Left kidney (tissue), 2 donors: ENCODE data around the gene UBR1. TPM values are rescaled to one million over a fixed set of nuclear protein-coding genes. Genes with fewer than 3 reads are reported as not detected.
"Not testable (repeated sequence)": the region's sequence is repeated elsewhere in the genome, so short reads cannot be mapped to it uniquely, and the experiment has no call there.

Source experiments
- DNase-seq: peaks from one replicate; pipeline ENCODE4 v3.0.0-alpha.2; 2013
- polyA plus RNA-seq: library from polyadenylated mRNA; unstranded; fragments of 120-200 nt; gene quantifications from one replicate; pipeline ENCODE4 v1.2.1, GENCODE V29; 2013; ENCODE audit not compliant: insufficient read length

UBR1 gene
- polyA plus RNA-seq, 1 donor, result 29.4 TPM

DNA sequence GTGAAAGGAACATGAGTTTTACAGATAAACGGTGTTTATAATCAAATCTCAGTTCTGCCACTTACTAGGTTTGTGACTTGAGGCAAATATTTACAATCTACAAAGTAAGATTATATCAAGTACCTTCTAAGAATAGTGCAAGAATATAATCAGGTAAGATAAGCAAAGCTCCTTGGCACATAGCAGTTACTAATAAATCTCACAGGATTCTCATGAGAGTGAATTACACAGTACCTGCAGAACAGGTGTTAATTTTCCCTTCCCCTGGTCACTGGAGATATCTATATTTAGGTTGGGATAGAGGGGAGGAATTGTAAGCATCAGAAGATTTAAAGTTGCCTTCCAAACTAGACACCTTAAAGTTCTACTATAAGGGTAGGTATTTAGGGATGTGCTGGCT, 53.0 kb downstream of the UBR1 start:
- no peak for DNase-seq

DNA sequence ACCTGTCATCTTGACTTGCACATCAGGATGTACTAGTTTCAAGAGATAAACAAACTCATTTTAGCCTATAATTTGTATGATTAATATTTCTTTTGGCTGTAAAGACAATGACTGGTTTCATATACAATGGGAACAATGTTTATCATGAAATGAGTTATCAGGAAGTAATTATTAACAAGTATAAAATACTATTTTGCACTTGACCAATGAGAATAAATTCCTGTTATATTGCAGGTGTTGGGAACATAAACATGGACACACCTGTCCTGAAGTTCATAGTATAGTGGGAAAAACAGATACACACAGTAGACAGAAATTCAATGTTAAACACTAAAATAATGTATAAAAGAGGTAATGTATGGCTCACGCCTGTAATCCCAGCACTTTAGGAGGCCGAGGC, 56.9 kb downstream of the UBR1 start:
- DNase-seq, result no peak

DNA sequence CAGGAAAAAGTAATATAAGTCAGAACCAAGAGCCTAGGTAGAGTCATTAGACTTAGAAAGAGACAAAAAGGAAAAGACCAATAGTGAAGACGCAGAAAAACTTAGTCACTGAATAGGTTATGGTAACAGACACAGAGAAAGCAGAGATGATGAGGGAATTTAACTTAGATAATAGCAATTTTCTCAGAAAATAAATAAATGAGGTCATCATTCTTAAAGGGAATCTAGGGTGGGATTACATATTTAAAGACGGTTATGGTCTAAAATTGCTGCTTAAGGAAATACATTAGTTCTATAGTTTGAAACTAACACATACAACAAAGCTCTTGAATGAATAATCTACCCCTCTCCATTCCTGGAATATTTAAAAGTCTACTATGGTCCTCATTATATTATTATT, 59.4 kb downstream of the UBR1 start:
- no peak for DNase-seq

DNA sequence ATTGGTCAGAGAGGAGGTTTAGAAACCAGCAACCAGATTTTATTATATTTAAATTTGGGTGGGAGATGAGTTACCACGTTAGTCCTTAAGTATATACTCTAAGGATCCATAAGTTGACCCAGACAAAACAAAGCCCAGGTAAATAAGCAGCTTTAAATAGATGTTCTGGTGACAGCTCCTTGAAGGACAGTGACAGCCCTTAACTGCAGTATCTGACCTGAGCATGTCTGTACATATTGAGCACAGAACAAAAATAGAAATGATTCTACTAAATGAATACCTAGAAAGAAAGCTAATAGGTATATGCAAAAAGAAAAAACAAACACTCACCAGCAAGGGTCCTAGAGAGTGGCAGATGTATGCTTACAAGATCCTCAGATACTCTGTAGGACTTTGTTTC, 63.0 kb downstream of the UBR1 start:
- no peak for DNase-seq

DNA sequence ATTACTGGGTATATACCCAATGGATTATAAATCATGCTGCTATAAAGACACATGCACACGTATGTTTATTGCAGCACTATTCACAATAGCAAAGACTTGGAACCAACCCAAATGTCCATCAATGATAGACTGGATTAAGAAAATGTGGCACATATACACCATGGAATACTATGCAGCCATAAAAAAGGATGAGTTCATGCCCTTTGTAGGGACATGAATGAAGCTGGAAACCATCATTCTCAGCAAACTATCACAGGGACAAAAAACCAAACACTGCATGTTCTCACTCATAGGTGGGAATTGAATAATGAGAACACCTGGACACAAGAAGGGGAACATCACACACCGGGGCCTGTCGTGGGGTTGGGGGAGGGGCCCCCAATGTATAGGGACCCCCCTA, 64.8 kb downstream of the UBR1 start:
- DNase-seq, result not testable (repeated sequence)

DNA sequence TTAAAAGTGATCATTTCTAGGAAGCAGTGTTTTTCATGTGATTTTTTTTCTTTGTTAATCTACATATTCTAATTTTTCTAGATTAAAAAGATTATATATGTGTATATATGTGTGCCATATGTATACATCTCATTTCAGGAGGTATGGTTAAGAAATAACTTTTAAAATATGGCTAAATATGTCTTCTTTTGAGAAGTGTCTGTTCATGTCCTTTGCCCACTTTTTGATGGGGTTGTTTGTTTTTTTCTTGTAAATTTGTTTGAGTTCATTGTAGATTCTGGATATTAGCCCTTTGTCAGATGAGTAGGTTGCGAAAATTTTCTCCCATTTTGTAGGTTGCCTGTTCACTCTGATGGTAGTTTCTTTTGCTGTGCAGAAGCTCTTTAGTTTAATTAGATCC, 70.6 kb downstream of the UBR1 start:
- not testable (repeated sequence) for DNase-seq

DNA sequence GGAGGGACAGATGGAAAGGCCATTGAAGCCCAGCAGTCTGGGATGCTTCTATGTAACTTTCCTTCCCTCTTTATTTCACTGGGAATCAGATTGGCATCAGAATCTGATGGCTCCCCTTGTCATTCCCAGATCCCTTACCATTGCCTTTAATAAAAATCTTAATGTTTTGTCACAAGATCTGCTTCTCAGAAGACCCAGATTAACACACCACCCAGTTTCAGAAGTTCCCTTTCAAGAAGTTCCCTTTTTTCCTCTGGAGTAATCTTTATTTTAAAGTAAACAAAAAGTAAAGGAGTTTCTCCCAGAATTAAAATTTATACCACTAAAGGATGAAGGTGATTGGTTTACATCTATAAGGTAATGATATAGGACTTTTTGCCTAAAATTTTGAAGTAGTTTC, 76.4 kb downstream of the UBR1 start:
- no peak for DNase-seq

DNA sequence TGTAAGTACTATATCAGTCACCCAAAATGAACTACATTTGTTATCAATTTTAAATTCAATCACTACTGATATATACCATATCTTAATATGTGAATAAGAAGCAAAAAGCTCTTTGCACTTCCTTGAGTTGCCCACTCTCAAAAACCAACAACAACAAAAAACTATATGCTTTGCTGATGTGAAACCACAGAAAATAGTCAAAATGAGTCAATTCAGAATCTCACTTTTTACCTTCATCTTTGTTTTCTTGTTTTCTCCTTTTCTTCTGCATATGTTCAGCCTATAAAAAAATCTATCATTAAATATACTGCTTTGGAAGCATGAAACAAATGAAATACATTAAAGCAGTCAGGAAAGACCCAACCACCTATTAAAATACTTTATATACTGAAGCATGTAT, 80.7 kb downstream of the UBR1 start:
- DNase-seq, result no peak

DNA sequence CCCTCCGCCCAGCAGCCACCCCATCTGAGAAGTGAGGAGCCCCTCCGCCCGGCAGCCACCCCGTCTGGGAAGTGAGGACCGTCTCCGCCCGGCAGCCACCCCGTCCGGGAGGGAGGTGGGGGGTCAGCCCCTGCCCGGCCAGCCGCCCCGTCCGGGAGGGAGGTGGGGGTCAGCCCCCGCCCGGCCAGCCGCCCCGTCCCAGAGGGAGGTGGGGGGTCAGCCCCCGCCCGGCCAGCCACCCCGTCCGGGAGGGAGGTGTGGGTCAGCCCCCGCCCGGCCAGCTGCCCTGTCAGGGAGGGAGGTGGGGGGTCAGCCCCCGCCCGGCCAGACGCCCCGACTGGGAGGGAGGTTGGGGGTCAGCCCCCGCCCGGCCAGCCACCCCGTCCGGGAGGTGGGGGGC, 91.2 kb downstream of the UBR1 start:
- not testable (repeated sequence) for DNase-seq

DNA sequence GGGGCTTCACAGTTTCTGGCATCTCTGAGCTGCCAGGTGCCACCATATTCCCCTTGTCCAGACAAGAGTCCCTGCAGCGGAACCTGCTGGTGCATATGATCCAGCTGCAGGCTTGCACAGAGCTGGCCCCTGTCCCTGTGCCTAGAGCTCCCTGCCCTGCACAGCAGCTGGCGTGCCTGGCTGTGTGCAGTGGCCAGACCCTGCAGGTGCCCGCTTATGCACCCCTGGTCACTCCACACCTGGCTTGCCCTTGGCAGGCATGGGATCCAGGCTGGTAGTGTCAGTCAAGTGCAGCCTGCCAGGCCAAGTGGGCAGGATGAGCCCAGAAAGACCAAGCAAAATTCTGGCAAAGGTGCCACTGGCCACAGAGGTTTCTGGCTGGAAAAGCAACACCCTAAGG, 96.6 kb downstream of the UBR1 start:
- DNase-seq, result no peak

DNA sequence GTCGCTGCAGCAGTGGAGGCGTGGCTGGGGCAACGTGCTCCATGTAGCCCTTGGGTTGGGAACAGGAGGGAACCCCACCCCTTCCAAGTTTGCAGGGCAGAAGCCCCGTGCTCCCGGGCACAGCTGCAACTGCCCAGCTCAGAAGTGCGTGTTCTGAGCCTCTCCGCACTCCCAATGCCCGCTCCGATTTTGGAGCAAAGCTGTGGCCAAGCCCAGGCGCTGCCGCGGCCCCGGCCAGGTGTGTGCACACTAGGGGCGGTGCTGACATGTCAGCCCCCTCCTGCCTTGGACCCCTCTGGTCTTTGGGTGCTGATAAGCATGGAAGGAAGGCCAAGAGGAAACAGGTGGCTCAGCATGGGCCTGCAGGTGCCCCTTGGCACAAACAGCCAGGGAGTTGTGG, 97.7 kb downstream of the UBR1 start:
- DNase-seq, result no peak

DNA sequence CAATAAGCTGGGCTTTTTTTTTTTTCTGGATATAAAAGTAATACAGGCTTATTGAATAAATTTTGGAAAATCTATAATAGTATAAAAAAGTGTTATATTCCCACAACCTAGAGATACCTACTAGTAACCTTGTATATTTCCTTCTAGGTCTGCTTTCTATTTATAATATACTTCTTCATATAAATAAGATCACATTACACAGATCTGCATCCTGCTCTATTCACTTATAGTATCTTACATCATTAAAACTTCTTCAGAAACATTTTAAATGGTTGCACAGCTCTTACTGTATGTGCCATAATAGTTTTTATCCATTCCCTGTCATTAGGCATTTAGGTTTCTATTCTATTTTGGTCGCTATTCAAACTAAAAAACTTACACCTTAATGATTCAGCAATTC, 98.3 kb downstream of the UBR1 start:
- no peak for DNase-seq

DNA sequence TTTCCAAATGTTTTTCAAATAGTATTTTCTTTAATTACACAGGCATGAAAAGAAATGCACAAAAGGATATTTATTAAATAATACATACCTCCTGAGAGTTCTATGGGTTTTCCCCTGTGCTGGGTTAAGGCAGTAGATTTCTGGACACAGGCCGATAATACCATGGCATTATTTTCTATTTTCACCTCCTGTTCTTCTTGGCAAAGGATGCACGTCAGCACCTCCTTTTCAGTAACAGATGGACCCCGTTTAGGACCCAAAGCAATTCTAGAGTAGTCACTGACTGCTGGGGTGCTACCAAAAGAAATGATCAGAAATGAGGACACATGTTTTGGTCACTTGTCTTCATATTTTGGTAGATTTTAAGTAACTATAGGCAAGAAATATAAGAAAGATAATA, 98.8 kb downstream of the UBR1 start:
- no peak for DNase-seq

DNA sequence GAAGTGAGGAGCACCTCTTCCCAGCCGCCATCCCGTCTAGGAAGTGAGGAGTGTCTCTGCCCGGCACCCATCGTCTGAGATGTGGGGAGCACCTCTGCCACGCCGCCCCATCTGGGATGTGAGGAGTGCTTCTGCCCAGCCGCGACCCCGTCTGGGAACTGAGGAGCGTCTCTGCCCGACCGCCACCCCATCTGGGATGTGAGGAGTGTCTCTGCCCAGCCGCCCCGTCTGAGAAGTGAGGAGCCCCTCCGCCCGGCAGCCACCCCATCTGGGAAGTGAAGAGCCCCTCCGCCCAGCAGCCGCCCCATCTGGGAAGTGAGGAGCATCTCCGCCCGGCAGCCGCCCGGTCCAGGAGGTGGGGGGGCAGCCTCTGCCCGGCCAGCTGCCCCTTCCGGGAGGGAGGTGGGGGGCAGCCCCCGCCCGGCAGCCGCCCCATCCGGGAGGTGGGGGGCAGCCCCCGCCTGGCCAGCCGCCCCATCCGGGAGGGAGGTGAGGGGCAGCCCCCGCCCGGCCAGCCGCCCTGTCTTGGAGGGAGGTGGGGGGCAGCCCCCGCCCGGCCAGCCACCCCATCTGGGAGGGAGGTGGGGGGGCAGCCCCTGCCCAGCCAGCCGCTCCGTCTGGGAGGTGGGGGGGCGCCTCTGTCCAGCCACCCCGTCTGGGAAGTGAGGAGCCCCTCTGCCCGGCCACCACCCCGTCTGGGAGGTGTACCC, 100.8 kb downstream of the UBR1 start:
- DNase-seq, result not testable (repeated sequence)

DNA sequence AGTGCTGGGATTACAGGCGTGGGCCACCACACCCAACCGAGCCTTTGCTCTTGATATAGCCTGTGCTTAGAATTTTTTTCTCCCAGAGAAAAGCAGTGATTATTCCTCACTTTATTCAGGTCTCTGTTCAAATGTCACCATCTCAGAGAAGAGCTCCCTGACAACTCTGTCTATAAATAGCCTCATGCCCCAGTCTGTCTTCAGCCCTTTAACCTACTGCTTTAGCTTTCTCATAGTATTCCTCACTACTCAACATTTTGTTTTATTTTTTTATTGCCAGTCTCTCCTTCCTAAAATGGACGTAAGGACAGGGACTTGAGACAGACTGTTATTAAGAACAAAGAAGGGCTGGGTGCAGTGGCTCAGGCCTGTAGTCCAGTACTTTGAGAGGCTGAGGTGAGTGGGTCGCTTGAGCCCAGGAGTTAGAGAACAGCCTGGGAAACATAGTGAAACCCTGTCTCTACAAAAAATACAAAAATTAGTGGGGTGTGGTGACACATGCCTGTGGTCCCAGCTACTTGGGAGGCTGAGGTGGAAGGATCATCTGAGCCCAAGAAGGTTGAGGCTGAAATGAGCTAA, 106.5 kb downstream of the UBR1 start:
- no peak for DNase-seq

DNA sequence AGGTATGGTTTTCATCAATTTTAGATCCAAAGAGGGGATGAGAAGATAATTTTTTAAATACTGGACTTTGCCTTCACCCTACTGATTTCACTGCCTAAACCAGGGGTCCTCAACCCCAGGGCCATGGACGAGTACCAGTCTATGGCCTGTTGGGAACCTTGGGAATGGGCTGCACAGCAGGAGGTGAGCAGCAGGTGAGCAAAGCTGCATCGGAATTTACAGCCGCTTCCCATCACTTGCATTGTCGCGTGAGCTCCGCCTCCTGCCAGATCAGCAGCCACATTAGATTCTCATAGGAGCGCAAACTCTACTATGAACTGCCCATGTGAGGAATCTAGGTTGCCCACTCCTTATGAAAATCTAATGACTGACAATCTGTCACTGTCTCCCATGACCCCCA, 109.0 kb downstream of the UBR1 start:
- DNase-seq, result no peak

DNA sequence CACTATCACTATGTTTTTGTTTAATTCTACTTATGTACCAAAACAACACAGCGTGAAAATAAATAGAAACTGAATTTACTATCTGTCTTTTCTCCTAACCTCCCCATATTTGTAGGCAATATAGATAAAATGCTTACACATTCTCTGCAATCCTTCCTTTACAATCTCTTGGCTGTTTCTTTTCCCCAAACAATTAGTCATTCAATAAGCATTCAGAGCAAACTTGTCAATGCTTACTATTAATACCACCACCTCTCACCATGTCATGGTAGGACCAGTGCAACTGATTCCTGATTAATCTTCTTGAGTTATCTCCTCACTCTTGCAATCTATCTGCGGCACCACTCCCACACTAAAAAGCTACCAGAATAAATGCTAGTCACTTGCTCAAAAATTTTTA, 111.3 kb downstream of the UBR1 start:
- no peak for DNase-seq

DNA sequence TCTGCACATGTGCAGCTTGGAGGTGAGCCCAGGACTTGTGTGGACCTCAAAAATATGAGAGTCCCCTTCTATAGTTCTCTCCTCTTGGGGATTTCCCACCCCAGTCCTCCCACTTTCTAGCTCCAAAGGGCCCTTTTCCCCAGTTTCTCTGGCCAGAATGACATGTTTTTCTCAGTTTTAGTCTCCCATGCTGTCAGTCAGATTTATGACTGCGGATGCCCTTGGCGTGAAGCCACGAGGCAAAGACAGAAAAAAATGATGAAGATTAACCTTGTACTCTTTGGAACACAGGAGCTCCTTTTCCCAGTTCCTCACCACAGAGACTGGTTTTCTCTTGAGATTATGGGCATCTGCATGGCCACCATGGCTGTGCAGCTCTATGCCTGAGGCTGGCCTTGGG, 113.2 kb downstream of the UBR1 start:
- DNase-seq, result peak; percentile 0

DNA sequence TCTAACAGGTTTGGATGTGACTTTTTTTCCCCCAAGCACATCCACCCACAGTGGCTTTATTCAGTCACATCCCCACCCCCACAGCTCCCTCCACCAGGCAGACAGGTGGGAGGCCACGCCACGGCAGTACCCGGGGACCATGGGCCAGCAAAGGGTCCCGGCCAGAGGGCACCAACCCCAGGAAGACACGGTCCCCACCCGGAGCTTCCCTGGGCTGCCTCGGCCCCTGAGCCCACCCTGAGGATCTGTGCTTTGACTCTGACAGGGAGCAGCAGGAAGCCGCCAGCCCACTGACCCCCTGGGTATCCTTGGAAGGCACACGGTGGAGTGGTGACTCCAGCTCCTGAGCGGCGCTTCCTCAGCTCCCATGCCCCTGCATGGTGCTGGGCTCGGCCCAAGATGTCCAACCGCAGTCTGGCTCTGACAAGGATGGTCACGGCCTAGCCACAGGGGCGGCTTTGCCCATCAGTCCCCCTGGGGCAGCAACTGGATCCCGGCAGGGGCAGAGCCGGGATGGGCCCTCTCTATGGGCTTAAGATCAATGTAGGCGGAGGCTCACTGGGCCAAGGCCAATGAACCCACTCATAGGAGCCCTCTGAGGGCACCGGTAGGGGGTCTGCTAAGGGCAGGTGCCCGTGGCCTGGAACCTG, 119.0 kb downstream of the UBR1 start:
- DNase-seq, result no peak

DNA sequence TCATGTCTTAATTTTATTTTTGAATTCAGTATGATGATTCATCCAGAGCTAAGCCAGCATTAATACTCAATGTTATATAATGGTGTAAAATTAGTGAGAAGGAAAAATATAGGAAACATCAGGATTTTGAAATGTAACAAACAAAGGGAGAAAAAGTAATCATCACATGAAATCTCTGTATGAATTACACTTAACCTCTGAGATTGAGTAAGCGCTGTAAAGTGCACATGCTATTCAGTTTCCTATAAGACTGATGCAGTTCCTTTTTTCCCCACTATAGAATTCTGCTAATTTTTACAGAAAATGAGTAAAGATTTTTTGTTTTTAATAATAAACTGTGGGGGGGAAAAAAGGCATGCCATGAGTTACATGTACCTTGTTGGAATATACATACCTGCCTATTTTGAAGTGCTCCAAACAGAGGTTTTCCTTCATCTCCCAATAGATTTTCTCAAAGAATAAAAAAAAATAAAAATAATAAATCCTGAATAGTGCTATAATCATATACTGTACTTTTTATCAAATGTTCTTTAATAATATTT, 121.3 kb downstream of the UBR1 start:
- no peak for DNase-seq

DNA sequence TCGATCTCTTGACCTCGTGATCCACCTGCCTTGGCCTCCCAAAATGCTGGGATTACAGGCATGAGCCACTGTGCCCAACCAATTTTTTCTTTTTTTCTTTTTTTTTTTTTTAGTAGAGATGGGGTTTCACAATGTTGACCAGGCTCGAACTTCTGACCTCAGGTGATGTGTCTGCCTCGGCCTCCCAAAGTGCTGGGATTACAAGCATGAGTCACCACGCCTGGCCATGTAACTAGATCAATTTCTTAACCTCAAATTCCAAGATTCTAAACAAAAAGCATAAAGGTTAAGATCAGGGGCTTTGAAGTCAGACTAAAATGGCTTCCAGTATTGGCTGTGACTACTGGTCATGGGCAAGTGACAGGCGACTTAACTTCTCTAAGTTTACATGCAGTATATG, 126.7 kb downstream of the UBR1 start:
- not testable (repeated sequence) for DNase-seq

DNA sequence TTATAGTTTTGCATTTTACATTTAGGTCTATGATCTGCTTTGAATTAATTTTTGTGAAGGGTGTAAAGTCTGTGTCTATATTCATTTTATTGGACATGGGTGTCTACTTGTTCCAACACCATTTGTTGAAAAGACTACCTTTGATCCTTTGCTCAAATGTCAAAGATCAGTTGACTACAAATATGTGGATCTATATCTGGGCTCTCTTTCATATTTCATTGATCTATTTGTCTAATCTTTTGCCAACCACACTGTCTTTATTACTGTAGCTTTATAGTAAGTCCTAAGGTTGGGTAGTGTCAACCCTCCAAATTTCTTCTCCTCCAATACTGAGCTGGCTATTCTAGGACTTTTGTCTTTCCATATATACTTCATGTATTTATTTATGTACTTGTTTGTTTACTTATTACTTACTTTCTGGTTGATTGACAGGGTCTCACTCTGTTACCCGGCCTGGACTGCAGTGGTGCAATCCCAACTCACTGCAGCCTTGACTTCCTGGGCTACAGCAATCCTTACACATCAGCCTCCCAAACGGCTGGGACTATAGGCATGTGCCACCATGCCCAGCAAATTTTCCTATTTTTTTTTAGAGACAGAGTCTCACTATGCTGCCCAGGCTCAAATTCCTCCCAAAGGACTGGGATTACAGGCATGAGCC, 131.5 kb downstream of the UBR1 start:
- DNase-seq, result no peak

DNA sequence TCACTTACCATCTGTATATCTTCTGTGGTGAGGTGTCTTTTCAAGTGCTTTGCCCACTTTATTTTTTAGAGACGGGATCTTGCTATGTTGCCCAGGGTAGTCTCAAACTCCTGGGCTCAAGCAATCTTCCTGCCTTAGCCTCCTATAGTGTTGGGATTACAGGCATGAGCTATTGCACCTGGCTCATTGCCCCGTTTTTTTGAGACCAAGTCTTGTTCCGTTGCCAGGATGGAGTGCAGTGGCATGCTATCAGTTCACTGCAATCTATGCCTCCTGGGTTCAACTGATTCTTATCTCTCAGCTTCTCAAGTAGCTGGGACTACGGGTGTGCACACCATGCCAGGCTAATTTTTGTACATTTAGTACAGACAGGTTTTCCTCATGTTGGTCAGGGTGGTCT, 132.7 kb downstream of the UBR1 start:
- DNase-seq, result no peak
